Measurements from ENCODE around the gene EIF3M.
"Not testable (repeated sequence)": the region's sequence is repeated elsewhere in the genome, so short reads cannot be mapped to it uniquely, and the experiment has no call there.

EIF3M gene

GRCh38 chr11:32594272-32594671, 10.6 kb downstream of the EIF3M start:
- no peak for FAIRE-seq
- DNase-seq (ENCODE audit: insufficient read length, low spot score): no peak

- DNase-seq (ENCODE audit: insufficient read length, low spot score); FAIRE-seq: not testable (repeated sequence)
Observed at GRCh38 chr11:32596114-32596513, 12.5 kb downstream of the EIF3M start.

- DNase-seq (ENCODE audit: insufficient read length, low spot score) (no peak), FAIRE-seq (no peak)
Observed at GRCh38 chr11:32597921-32598320, 14.3 kb downstream of the EIF3M start.

- FAIRE-seq (no peak), DNase-seq (ENCODE audit: insufficient read length, low spot score) (no peak)
Observed at GRCh38 chr11:32602657-32603415, 19.2 kb downstream of the EIF3M start.

GRCh38 chr11:32606220-32606619, 22.6 kb downstream of the EIF3M start:
- FAIRE-seq (no peak), DNase-seq (ENCODE audit: insufficient read length, low spot score) (no peak)

GRCh38 chr11:32608826-32609225, 25.2 kb downstream of the EIF3M start:
- not testable (repeated sequence) for FAIRE-seq; DNase-seq (ENCODE audit: insufficient read length, low spot score)

- FAIRE-seq (no peak), DNase-seq (ENCODE audit: insufficient read length, low spot score) (no peak)
Observed at GRCh38 chr11:32610797-32611352, 27.2 kb downstream of the EIF3M start.

GRCh38 chr11:32613500-32614151, 30.0 kb downstream of the EIF3M start:
- no peak for FAIRE-seq
- no peak for DNase-seq (ENCODE audit: insufficient read length, low spot score)

- FAIRE-seq (no peak), DNase-seq (ENCODE audit: insufficient read length, low spot score) (no peak)
Observed at GRCh38 chr11:32615422-32615821, 31.8 kb downstream of the EIF3M start.

GRCh38 chr11:32616903-32617302, 33.3 kb downstream of the EIF3M start:
- FAIRE-seq: no peak
- no peak for DNase-seq (ENCODE audit: insufficient read length, low spot score)

- FAIRE-seq: no peak
- DNase-seq (ENCODE audit: insufficient read length, low spot score): no peak
Observed at GRCh38 chr11:32630844-32631243, 47.2 kb downstream of the EIF3M start.

GRCh38 chr11:32635819-32636218, 52.2 kb downstream of the EIF3M start:
- FAIRE-seq (no peak), DNase-seq (ENCODE audit: insufficient read length, low spot score) (no peak)

GRCh38 chr11:32641361-32641760, 57.7 kb downstream of the EIF3M start:
- FAIRE-seq (no peak), DNase-seq (ENCODE audit: insufficient read length, low spot score) (no peak)

- FAIRE-seq: no peak
- DNase-seq (ENCODE audit: insufficient read length, low spot score): no peak
Observed at GRCh38 chr11:32643526-32643925, 59.9 kb downstream of the EIF3M start.
